ENCODE measurements around the gene MAPKAPK2.
A peak's percentile ranks its signal among the peaks of the same experiment; 100 is the strongest.
"Not testable (repeated sequence)": the region's sequence is repeated elsewhere in the genome, so short reads cannot be mapped to it uniquely, and the experiment has no call there.

Gene MAPKAPK2

DNA sequence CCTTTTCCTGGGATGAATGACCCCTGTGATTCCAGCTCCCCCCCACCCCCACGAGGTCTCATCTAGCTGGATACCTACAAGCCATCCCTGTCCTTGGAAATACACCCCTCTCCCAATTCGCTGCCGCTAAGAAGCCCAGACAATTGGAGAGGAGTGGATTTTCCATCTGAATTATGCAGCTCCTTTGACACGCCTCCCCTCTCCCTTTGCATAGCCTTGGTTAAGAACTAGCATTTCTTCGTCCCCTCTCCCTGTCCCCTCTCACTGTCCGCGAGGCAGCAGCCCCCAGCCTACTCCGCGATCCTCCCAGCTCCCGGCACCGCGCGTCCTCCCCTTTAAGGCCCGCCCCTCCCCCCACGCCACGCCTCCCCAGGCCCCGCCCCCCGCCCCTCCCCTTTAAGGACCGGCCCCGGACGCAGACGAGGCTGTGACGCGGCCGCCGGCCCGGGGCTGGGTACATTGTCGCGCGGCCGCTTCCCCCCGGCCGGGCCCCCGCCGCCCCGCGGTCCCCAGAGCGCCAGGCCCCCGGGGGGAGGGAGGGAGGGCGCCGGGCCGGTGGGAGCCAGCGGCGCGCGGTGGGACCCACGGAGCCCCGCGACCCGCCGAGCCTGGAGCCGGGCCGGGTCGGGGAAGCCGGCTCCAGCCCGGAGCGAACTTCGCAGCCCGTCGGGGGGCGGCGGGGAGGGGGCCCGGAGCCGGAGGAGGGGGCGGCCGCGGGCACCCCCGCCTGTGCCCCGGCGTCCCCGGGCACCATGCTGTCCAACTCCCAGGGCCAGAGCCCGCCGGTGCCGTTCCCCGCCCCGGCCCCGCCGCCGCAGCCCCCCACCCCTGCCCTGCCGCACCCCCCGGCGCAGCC lies at the start of gene MAPKAPK2:
TSS of gene MAPKAPK2 (plus strand) at position 428 of the 856 bp plus-strand sequence. CDS start at position 753, 325 bp downstream.
- peak; percentile 66 for DNase-seq

DNA sequence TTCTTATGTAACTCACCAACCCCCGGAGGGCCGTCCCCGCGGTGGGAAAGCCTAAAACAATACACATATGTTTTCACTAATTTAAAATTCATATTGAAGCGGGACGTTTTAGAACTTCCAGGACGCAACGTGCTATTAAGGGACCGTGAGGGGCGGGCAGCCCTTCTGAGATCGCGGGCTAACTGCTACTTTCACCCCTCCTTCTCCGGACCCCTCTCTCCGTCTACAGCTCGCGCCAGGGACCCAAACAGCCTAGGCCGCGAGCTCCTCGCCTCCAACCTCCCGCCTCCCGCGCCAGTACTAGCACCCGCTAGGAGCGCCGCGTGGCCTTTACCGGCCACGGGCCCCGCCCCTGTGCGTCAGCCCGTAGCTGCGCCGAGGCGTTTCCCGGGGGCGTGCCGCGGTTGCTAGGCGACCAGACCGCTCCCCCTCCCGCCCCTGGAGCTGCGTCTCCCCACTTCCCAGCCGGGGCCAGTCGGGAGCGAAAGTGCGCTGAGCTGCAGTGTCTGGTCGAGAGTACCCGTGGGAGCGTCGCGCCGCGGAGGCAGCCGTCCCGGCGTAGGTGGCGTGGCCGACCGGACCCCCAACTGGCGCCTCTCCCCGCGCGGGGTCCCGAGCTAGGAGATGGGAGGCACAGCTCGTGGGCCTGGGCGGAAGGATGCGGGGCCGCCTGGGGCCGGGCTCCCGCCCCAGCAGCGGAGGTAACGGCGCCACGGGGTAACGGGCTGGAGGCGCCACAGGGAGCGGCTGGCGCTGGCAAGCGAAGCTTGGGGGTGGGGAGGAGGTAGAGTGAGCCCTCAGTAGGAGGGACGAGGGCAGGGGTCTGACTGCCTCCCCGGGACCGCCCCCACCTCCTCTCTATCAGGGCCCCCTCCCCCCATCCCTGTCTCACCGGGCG lies 49.4 kb upstream of the MAPKAPK2 start, which contains the start of gene DYRK3:
TSS of gene DYRK3 (plus strand) at position 457 of the 898 bp plus-strand sequence. CDS start at position 625, 168 bp downstream.
- DNase-seq, result peak; percentile 97

DNA sequence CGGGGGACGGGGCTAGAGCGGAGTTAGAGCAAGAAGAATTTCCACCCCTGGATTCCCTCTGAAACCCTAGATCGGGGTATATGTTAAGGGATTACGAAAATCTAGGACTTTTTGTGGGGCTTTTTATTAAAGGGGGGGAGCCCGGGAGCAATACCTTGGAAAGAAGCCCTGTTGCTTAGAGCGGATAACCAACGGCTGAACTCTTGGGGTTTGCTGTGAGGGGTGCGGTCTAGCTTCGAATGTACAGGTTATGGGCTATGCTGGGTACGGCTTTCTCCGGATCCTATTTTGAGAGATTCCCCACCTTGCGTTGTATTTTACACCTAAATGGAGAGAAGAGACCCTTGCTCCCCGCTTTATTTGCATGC lies 48.7 kb upstream of the MAPKAPK2 start:
- peak; percentile 38 for DNase-seq

DNA sequence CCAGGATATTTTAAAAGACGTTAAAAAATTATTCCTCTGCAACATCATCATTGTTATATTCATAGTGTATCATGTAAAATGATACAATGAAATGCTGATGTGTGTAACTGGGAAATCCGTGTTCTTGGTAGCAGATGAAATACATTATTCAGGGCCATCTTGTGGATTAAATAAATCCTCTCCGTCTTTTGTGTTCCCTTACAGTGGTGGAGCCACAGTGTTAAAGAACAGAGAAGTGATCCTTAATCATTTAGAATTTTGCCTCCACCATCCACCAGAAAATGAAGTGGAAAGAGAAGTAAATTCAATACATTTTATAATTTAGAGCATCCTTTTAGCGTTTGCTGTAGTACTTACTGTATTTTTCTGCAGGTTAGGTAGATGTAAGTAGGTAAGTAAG lies 48.0 kb upstream of the MAPKAPK2 start:
- no peak for DNase-seq

DNA sequence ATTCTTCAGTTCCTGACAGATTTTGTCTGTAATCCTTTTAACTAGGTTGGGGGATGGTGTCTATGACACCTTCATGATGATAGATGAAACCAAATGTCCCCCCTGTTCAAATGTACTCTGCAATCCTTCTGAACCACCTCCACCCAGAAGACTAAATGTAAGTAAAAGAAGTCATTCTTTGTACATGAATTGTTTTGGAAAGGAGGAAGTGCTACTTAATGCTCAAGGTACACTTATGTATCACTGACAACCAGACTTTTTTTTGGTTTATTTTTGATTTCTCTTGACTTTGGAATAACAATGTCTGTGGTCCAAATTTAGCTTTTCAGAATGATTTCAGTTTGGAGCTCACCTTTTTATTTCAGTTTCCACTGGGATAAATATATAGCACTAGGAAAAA lies 47.1 kb upstream of the MAPKAPK2 start:
- DNase-seq, result no peak

DNA sequence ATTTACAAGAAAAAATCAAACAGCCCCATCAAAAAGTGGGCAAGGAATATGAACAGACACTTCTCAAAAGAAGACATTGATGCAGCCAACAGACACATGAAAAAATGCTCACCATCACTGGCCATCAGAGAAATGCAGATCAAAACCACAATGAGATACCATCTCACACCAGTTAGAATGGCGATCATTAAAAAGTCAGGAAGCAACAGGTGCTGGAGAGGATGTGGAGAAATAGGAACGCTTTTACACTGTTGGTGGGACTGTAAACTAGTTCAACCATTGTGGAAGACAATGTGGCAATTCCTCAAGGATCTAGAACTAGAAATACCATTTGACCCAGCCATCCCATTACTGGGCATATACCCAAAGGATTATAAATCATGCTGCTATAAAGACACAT lies 42.6 kb upstream of the MAPKAPK2 start:
- not testable (repeated sequence) for DNase-seq

DNA sequence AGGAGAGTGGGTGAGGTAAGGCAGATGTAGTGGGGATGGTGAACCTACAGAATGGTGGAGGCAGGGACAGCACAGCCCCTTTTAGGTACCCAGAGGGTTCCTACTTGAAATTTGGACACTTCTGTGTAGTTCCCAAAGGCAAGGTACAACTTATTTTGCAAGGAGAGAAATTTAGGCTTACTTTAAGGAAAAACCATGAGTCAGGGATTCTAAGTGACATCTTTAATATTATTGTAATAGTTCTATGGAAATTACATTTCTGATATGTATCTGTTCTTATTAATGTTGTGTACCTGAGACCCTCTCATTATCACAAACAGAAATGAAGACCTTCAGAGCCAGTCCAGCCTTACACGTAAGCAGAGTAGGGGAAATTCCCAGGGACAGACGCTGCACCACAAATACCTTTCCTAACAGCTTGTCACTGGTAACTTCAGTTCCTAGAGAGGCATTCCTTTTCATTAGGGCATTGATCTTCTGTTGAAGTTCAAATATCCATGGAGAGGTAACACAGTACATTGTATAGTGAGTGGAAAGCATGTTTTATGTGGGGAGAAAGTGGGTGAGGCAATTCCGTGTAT lies 41.5 kb upstream of the MAPKAPK2 start:
- DNase-seq, result no peak

DNA sequence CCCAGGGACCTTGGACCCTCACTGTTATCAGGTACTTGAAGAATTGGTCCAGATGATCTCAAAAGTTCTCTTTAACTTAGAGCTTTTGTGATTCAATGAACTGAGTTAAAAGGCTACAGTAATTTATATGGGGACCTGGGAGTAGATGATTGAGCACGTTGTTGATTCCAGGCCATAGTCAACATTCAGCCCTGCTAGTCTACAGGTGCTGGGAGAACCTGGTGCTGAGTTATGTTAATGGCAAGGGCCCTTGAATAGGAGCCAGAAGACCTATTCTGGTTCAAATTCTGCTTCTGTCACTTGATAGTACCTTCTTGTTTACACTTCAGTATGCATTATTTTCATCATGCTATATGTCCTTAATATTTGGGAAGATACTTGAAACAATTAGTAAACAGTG lies 38.2 kb upstream of the MAPKAPK2 start:
- DNase-seq, result no peak

DNA sequence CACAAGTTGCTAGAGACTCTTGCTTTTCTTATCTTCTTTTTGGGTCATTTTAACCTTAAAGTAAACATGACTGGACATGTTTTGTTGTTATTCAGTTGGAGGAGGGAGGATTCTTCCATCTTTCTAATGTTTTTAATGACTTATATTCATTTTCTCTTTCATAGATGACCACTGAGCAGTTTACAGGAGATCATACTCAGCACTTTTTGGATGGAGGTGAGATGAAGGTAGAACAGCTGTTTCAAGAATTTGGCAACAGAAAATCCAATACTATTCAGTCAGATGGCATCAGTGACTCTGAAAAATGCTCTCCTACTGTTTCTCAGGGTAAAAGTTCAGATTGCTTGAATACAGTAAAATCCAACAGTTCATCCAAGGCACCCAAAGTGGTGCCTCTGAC lies 37.5 kb upstream of the MAPKAPK2 start:
- DNase-seq, result no peak

DNA sequence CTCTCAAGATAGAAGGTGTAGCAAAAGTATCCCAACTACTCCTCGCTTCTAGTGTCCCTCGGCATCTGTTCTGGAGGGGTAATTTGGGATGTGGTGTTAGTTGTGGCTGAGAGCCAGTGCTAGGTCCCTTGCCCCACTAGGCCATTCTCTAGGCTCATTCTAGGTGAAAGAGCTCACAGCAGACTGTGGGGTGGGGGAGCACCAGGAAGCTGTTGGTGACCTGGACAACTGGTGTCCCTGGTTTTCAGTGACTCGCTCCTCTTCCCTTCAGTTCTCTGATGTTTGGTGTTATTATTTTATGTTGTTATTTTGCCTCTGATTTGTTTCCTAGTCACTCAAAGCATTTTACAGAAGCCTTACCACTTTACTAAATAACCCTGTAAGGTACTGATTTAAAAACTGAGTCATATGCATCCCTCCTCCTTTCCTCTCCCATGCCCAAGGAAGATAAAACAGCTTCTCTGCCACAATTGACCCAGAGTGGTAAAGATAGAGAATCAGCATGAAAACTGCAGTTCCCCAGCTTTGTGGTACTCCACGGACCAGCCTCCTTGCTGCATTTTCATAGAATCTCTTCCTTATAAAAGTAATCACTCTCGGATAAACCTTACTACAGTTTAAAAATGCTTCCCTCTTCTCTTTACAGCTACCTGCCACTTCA lies 35.3 kb upstream of the MAPKAPK2 start:
- DNase-seq, result no peak

DNA sequence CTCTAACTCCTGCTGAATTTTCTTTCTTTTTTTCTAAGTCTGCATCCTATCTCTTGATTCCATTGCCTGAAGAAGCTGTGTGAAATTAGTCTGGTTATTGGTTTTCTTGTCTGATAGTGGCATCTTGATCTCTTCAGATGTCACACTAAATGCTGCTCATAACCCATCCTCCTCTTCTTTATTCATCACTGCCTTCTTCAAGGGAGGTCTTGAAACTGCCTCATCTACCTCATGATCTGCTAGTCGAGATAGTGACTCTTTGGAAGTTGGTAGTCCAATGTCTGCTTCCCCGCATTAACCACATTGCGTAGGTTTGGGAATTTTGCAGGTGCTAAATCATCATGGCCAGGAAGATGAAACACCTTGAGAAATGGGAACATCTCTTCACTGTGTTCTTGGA lies 33.7 kb upstream of the MAPKAPK2 start:
- no peak for DNase-seq

DNA sequence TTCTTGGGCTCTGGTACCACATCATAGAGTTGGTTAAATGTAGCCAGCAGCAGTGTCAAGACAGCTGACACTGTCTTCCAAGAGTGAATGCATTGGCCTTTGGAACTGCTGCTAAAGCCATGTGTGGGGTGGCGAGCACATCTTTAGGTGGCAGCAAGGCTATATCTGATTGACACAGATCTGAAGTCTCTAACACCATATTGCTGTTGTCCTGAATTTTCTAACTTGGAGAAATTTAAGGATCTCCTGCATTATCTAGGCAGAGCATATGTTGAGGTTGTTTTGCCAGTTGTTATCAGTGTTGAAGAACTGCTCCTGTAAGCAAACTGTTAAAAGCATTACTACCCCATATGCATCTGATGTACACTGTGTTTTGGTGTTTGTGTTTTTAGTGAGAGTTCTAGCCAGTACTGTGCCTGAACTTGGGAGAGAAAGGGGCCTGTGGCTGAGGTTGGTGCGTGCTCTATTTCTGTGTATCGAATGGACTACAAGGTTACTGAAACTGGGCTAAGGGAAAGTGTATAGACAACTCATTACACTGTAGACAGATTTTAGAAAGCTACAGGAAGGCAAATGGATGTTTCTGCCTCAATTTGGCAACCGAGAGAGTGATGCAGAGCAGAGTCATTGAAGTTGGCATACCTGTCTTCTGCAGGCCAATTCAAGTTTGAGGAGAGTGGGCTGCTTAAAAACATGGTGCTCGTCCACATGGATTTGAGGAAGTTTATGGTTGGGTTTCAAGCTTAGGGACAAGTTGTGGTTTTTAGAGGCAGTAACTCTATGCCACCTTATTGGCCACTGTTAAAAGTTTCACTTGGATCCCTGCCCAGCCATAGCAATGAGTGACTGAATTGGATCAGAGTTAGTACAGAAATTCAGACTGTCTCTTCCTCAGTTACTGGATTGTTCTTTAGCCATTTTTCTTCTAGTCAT lies 32.5 kb upstream of the MAPKAPK2 start:
- no peak for DNase-seq

DNA sequence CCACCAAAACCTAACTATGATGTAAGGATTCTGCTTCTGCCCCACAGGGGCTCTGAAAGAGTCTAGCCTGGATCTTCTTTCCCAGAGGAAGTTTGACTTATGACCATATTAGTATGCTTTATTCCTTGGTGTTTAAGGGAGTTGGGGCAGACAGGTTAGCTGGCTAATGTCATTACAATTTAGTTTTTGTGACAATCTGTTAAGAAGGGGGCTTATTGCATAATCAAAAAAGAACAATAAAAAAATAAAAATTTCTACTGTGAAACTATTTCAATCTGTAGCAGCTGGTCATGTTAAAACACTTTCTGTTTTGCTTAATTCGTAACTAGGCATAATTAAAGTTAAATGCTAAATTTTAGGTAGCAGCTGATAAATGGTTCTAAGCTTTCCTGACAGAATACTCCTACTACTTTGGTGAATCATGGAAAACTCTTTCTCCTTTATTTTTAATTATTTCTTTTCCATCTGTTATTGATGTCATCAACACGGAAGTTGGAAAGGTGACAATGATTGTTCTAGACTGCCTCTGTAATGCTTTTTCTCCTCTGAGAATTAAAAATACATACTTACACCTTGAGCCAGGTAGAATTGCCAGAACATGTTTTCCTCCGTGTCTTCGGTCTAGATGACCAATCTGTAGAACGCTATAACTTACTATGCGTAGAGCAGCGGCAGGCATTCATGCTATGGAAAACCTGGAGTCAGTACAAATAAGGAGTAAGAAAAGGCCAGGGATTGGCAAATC lies 30.8 kb upstream of the MAPKAPK2 start:
- no peak for DNase-seq

DNA sequence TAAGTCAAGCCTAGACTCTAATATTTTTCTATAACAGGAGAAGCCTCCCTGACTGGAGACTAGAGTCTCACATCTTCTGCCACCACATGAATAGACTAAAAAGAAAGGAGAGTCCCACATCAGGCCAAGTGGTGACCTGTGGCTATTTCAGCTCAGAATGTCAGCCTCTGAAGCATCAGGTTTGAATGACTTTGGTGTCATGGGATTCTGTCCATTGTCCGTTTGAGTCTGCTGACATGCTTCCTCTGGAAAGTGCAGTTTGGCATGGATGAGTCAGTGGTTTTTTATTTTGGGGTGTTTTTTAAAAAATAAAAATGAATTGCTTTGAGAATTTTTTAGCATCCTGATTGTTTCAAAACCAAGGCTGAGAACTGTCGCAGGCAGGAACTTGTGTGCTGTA lies 29.9 kb upstream of the MAPKAPK2 start:
- DNase-seq, result no peak

DNA sequence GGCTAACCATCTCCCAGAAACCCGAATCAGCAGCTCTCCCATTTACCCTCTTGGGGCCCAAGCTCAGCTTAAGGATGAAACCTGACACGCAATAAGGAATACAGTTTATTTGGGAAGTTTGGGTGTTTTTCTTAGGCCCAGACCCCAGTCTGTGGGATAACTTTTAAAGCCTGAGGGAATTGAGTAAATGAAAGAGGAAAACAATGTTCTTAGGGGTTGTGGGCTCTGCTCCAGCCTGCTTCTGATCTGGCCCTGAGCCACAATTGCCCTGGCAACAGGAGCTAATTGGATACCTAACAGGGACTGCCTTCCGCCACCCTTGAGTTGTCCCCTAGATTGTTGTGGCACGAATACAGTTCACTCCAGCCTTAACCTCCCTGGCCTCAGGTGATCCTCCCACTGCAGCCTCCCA lies 29.2 kb upstream of the MAPKAPK2 start:
- DNase-seq, result no peak

DNA sequence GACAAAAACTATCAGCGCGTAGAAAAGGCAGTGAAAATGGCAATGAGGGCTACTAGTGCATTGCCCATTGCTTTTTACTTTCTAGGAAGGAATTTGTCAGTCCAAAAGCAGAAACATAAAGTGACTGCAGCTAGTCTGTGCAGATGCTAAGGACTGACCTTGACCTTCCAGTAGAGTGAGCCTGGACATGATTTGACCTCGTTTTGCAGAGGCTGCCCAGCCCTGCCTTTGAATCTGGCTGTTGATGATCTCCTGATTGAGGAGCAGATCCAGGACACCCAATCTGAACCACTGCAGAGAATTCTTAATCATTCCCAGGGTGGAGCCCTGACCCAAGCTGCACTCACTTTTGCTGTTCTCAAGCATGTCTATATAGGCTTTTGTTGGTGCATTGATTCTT lies 27.8 kb upstream of the MAPKAPK2 start:
- no peak for DNase-seq

DNA sequence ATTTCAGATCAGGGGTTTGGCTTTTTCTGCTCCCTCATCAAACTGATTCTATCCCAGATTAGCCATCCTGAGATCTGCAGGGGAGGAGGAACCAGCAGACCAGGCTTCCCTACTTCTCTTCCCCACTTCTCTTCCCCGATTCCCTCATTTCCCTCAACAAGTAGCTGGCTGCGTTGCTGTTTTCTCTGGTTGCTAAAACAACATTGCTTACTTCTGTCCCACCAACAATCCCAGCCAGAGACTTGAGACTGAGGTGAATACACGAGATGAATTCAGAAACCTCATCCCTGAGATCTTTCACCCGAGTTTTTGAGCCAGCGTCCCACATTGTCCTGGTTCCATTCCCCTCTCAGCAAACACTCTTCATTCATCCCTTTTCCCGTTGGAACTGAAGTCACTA lies 27.0 kb upstream of the MAPKAPK2 start:
- no peak for DNase-seq

DNA sequence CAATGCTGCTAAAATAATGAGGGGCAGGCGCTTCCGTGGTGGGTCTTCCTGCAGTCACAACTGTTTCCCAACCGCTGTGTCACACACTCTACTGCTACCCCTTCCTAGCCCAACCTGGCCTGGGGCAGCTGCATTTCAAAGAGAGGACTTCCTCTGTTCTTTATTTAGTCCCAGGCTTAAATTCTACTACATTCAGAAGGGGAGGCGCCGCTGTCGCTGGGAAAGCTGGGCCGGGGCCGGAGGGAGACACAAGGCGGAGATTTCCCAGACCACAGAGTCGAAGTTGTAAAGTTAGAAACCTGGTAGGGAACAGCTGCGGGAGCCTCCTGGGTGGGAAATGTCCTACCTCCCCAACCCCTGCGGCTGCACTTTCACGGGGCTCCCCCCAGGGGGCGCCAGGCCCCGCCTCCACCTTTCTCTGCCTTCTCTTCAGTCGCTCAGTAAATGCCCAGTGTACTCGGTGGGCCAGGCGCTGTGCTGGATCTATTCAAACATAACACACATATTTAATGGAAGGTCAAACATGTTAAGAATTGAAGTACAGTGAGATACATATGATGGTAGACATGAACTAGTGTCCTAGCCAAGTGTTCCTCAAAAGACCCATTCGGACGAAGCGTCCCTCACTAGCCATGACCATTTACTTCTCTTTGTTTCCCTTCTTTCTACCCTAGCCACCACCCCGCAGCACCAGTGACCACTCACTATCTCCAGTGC lies 26.3 kb upstream of the MAPKAPK2 start:
- no peak for DNase-seq

DNA sequence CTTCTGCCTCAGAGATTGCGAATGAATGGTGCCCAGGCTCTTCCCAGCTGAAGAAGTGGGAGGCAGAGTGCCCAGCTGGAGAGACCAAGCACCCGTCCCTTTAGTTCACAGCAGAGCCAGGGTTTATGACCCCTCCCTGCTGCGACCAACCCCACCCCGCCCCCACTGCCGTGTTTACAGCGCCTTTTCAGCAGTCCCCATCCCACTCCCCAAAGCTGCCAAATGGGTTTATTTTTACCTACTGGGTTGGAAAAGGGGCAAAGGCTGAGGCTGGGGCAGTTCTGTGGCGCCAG lies 25.8 kb upstream of the MAPKAPK2 start:
- no peak for DNase-seq

DNA sequence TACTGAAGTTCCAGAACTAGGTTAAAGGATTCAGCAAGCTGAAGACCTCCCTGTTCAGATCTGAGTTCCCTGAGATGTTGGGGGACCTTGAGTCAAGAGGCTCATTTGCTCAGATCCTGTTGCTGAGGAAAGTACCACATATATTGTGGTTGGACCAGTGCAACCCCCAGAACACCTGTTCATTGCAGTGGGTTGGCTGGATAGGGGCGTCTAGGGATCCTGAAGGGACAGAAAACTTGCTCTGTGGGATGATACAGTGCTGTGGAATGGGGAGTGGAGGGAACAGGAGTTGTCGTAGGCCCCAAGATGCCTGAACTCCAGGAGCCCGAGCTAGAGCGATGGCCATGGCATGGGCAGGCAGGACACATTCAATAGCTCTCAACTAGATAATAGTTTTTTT lies 24.6 kb upstream of the MAPKAPK2 start:
- no peak for DNase-seq

Measured in HCEC 1CT (cell line).